ENCODE measurements around the gene CRACR2A.

CRACR2A gene

GRCh38 chr12:3622822-3623690 is 129.9 kb downstream of the CRACR2A start:
- no peak overlapping the region for H3K4me3 ChIP-seq (ENCODE audit: low read depth, low read length)

- H3K4me3 ChIP-seq (ENCODE audit: low read depth, low read length) = no peak overlapping the region
These were observed 130.7 kb downstream of the CRACR2A start for GRCh38 chr12:3622021-3622821.

- H3K4me3 ChIP-seq (ENCODE audit: low read depth, low read length) = no peak overlapping the region
These were observed 132.1 kb downstream of the CRACR2A start for GRCh38 chr12:3620856-3621255.

GRCh38 chr12:3617565-3617964 is 135.3 kb downstream of the CRACR2A start:
- H3K4me3 ChIP-seq (ENCODE audit: low read depth, low read length) = no peak overlapping the region

- no peak overlapping the region for H3K4me3 ChIP-seq (ENCODE audit: low read depth, low read length)
These were observed 137.0 kb downstream of the CRACR2A start for GRCh38 chr12:3615862-3616261.

- H3K4me3 ChIP-seq (ENCODE audit: low read depth, low read length) = no peak overlapping the region
These were observed 138.0 kb downstream of the CRACR2A start for GRCh38 chr12:3614806-3615466.

- H3K4me3 ChIP-seq (ENCODE audit: low read depth, low read length) = no peak overlapping the region
These were observed 139.1 kb downstream of the CRACR2A start for GRCh38 chr12:3613641-3614395.

GRCh38 chr12:3611860-3612703 is 140.8 kb downstream of the CRACR2A start:
- H3K4me3 ChIP-seq (ENCODE audit: low read depth, low read length) = no peak overlapping the region

- no peak overlapping the region for H3K4me3 ChIP-seq (ENCODE audit: low read depth, low read length)
These were observed 145.1 kb downstream of the CRACR2A start for GRCh38 chr12:3607821-3608220.

- no peak overlapping the region for H3K4me3 ChIP-seq (ENCODE audit: low read depth, low read length)
These were observed 145.7 kb downstream of the CRACR2A start for GRCh38 chr12:3607039-3607720.

- no peak overlapping the region for H3K4me3 ChIP-seq (ENCODE audit: low read depth, low read length)
These were observed 146.8 kb downstream of the CRACR2A start for GRCh38 chr12:3606128-3606527.

- no peak overlapping the region for H3K4me3 ChIP-seq (ENCODE audit: low read depth, low read length)
These were observed 147.2 kb downstream of the CRACR2A start for GRCh38 chr12:3605692-3606091.

GRCh38 chr12:3604748-3605586 is 147.9 kb downstream of the CRACR2A start:
- no peak overlapping the region for H3K4me3 ChIP-seq (ENCODE audit: low read depth, low read length)

GRCh38 chr12:3604286-3604685 is 148.6 kb downstream of the CRACR2A start:
- no peak overlapping the region for H3K4me3 ChIP-seq (ENCODE audit: low read depth, low read length)

GRCh38 chr12:3603576-3603975 is 149.3 kb downstream of the CRACR2A start:
- no peak overlapping the region for H3K4me3 ChIP-seq (ENCODE audit: low read depth, low read length)

- H3K4me3 ChIP-seq (ENCODE audit: low read depth, low read length) = no peak overlapping the region
These were observed 150.4 kb downstream of the CRACR2A start for GRCh38 chr12:3602488-3602887.

GRCh38 chr12:3601461-3602150 is 151.3 kb downstream of the CRACR2A start:
- H3K4me3 ChIP-seq (ENCODE audit: low read depth, low read length) = no peak overlapping the region

GRCh38 chr12:3600951-3601350 is 152.0 kb downstream of the CRACR2A start:
- no peak overlapping the region for H3K4me3 ChIP-seq (ENCODE audit: low read depth, low read length)

All from iPS-11a (cell line).